ENCODE data around the gene KIAA1755. TPM values are rescaled to one million over a fixed set of nuclear protein-coding genes. Genes with fewer than 3 reads are reported as not detected.

The KIAA1755 gene
- total and polyA plus RNA-seq, 2 donors (not counting 1 experiment from before 2014, with no cell fraction given) = not detected

DNA sequence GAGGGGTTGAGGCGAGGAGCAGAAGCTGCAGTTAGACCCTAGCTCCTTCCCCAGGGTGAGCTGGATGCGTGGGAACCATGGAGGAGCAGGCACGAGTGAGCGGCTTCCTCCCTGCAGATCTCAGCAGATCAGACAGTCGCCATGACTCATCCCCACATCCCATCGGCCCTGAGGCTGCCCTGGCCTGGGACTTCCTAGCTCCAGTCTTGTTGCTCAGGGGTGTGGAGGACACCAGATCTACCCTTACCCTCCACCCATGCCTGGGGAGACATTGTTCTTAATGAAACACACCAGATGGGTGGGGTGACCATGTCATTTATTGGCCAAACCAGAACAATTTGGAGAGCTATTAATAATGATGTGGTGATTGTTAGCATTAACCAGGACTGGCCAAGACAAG lies 59.2 kb downstream of the KIAA1755 start:
- peaks cover 21% of the 10 kb centered on the region for H3K4me1 Mint-ChIP-seq
- no peak overlapping the region for H3K4me3 ChIP-seq (ENCODE audit: control extremely low read depth in 1 of 5, extremely low read depth in 1 of 5, insufficient read depth in 1 of 5, low read depth in 2 of 5, low read length in 4 of 5)
- no peak overlapping the region for H3K4me3 Mint-ChIP-seq
- no peak overlapping the region for H3K27ac Mint-ChIP-seq
- intact Hi-C loops (cut with micrococcal nuclease) = no loop called here
- H3K36me3 ChIP-seq (replicated peaks in 1 of 2; ENCODE audit: control extremely low read depth in 1 of 2, control insufficient read depth in 1 of 2, extremely low read depth in 1 of 2, insufficient read depth in 2 of 2, low read length in 1 of 2) = no peaks in the 10 kb centered on the region
- H3K9me3 ChIP-seq (ENCODE audit: control extremely low read depth in 1 of 3, control insufficient read depth in 2 of 3, insufficient read depth in 1 of 3, low read length in 2 of 3) = peaks cover 0 to 4% (median 0%) of the 10 kb centered on the region in 3 donors
- H4K20me1 ChIP-seq (ENCODE audit: control insufficient read depth, insufficient read depth, low read length, poor library complexity, severe bottlenecking) = no peaks in the 10 kb centered on the region
- H3K4me2 ChIP-seq (replicated peaks; ENCODE audit: low read depth, low read length, poor library complexity, severe bottlenecking) = no peak overlapping the region
- 100% methylated on average over 3 of the region's 6 CpGs for WGBS (ENCODE audit: insufficient coverage)
- peaks cover 5% of the 10 kb centered on the region for H3K27me3 Mint-ChIP-seq
- peaks cover 0 to 3% of the 10 kb centered on the region in 2 donors for H3K4me1 ChIP-seq (ENCODE audit: control insufficient read depth in 2 of 2, insufficient read depth in 2 of 2, low read length in 2 of 2)
- no peak overlapping the region for H3K27ac ChIP-seq (ENCODE audit: low read length in 2 of 2)
- POLR2A ChIA-PET = no interaction called here
- ATAC-seq (ENCODE audit: low read depth) = no peak
- no peaks in the 10 kb centered on the region for H3K79me2 ChIP-seq (ENCODE audit: control insufficient read depth, insufficient read depth, low read length)
- no peak for TF ChIP-seq EZH2 (IDR thresholded peaks at IDR 0.05; ENCODE audit: borderline replicate concordance, insufficient read depth, low read depth, low read length, poor library complexity, severe bottlenecking)
- TF ChIP-seq, protein P1, sequence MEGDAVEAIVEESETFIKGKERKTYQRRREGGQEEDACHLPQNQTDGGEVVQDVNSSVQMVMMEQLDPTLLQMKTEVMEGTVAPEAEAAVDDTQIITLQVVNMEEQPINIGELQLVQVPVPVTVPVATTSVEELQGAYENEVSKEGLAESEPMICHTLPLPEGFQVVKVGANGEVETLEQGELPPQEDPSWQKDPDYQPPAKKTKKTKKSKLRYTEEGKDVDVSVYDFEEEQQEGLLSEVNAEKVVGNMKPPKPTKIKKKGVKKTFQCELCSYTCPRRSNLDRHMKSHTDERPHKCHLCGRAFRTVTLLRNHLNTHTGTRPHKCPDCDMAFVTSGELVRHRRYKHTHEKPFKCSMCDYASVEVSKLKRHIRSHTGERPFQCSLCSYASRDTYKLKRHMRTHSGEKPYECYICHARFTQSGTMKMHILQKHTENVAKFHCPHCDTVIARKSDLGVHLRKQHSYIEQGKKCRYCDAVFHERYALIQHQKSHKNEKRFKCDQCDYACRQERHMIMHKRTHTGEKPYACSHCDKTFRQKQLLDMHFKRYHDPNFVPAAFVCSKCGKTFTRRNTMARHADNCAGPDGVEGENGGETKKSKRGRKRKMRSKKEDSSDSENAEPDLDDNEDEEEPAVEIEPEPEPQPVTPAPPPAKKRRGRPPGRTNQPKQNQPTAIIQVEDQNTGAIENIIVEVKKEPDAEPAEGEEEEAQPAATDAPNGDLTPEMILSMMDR (IDR thresholded peaks at IDR 0.05) = no peak
- H2AFZ ChIP-seq (ENCODE audit: insufficient read depth, low read depth, low read length, poor library complexity, severe bottlenecking) = no peak overlapping the region
- no peak overlapping the region for H3K9ac ChIP-seq (ENCODE audit: low read length)
- H3K27me3 ChIP-seq (replicated peaks in 1 of 4; ENCODE audit: control extremely low read depth in 1 of 4, control insufficient read depth in 3 of 4, insufficient read depth in 4 of 4, low read length in 3 of 4) = no peaks in the 10 kb centered on the region
- CTCF ChIA-PET = interaction anchor here (0.7 to 8.3 kb wide), 5 partner anchors 12 to 900 kb away, joined by 3 to 61 read pairs (median 3); no protein-coding TSS in a partner anchor
- no peaks in the 10 kb centered on the region for H3K9me3 Mint-ChIP-seq (ENCODE audit: insufficient read depth)
- no peak for DNase-seq

DNA sequence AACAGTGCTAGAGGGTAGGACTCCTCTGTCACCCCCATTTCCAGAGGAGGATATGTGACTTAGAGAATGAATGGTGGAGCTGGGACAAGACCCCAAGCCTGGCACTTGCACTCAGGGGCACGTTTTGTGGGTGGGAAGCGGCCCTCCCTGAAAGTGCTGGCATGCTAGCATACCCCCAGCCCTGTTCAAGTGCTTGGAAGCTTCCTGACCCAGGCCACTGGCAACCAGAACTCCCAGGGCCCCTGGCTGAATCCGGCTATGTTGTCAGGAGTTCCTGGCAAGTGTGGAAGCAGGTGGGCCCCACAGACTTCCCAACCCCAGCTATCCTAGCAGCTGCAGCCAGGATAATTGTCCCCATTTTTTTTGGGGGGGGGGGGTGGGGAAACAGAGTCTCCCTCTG lies 59.9 kb downstream of the KIAA1755 start:
- DNase-seq (no peak), ATAC-seq (ENCODE audit: low read depth) (no peak)
- H4K20me1 ChIP-seq (ENCODE audit: control insufficient read depth, insufficient read depth, low read length, poor library complexity, severe bottlenecking) = no peaks in the 10 kb centered on the region
- Mint-ChIP-seq H3K27me3 (peaks cover 5% of the 10 kb centered on the region), H3K27ac (no peak overlapping the region), H3K9me3 (ENCODE audit: insufficient read depth) (no peaks in the 10 kb centered on the region), H3K4me1 (peaks cover 26% of the 10 kb centered on the region), H3K4me3 (no peak overlapping the region)
- H3K36me3 ChIP-seq (replicated peaks in 1 of 2; ENCODE audit: control extremely low read depth in 1 of 2, control insufficient read depth in 1 of 2, extremely low read depth in 1 of 2, insufficient read depth in 2 of 2, low read length in 1 of 2) = no peaks in the 10 kb centered on the region
- H3K27me3 ChIP-seq (replicated peaks in 1 of 4; ENCODE audit: control extremely low read depth in 1 of 4, control insufficient read depth in 3 of 4, insufficient read depth in 4 of 4, low read length in 3 of 4) = peaks cover 0 to 5% (median under 1%) of the 10 kb centered on the region in 4 experiments
- H3K4me1 ChIP-seq (ENCODE audit: control insufficient read depth in 2 of 2, insufficient read depth in 2 of 2, low read length in 2 of 2) = peaks cover 0 to 3% of the 10 kb centered on the region in 2 donors
- H3K27ac ChIP-seq (ENCODE audit: low read length in 2 of 2) = no peak overlapping the region
- 83% methylated on average over 3 of the region's 3 CpGs for WGBS (ENCODE audit: insufficient coverage)
- no peak overlapping the region for H2AFZ ChIP-seq (ENCODE audit: insufficient read depth, low read depth, low read length, poor library complexity, severe bottlenecking)
- H3K9ac ChIP-seq (ENCODE audit: low read length) = no peak overlapping the region
- ChIA-PET CTCF (interaction anchor here (0.8 to 8.3 kb wide), 3 partner anchors 21 to 143 kb away, joined by 3 to 61 read pairs (median 3); no protein-coding TSS in a partner anchor), POLR2A (no interaction called here)
- H3K4me3 ChIP-seq (ENCODE audit: control extremely low read depth in 1 of 5, extremely low read depth in 1 of 5, insufficient read depth in 1 of 5, low read depth in 2 of 5, low read length in 4 of 5) = no peak overlapping the region
- H3K9me3 ChIP-seq (ENCODE audit: control extremely low read depth in 1 of 3, control insufficient read depth in 2 of 3, insufficient read depth in 1 of 3, low read length in 2 of 3) = peaks cover 0 to 4% (median 0%) of the 10 kb centered on the region in 3 donors
- intact Hi-C loops (cut with micrococcal nuclease) = no loop called here
- TF ChIP-seq, protein P1 (IDR thresholded peaks at IDR 0.05) = no peak
- TF ChIP-seq EZH2 (IDR thresholded peaks at IDR 0.05; ENCODE audit: borderline replicate concordance, insufficient read depth, low read depth, low read length, poor library complexity, severe bottlenecking) = no peak
- no peak overlapping the region for H3K4me2 ChIP-seq (replicated peaks; ENCODE audit: low read depth, low read length, poor library complexity, severe bottlenecking)
- H3K79me2 ChIP-seq (ENCODE audit: control insufficient read depth, insufficient read depth, low read length) = no peaks in the 10 kb centered on the region
